ENCODE results near the gene FKBP11.

The FKBP11 gene

GRCh38 chr12:48903982-48904411 lies 21.3 kb downstream of the FKBP11 start:
- Histone ChIP-seq H3K36me3 (ENCODE audit: control insufficient read depth, insufficient read depth, low read length) (no peaks in the 10 kb centered on the region), H2AFZ (peak overlapping the region; percentile 92), H3K79me2 (no peaks in the 10 kb centered on the region), H3K27ac (no peak overlapping the region), H3K4me3 (ENCODE audit: low read depth, low read length) (peak overlapping the region; percentile 77), H3K4me1 (no peaks in the 10 kb centered on the region), H3K9me3 (ENCODE audit: control insufficient read depth, low read length) (no peaks in the 10 kb centered on the region), H3K4me2 (ENCODE audit: low read length) (peak overlapping the region; percentile 97), H3K27me3 (ENCODE audit: control insufficient read depth, insufficient read depth, low read length) (no peaks in the 10 kb centered on the region), H3K9ac (no peak overlapping the region)
- peak; percentile 59 for TF ChIP-seq CTCF (IDR thresholded peaks at IDR 0.05)

GRCh38 chr12:48903363-48903981 lies 21.8 kb downstream of the FKBP11 start:
- H3K27ac ChIP-seq, result no peak overlapping the region
- no peak overlapping the region for H3K4me2 ChIP-seq (ENCODE audit: low read length)
- no peaks in the 10 kb centered on the region for H3K36me3 ChIP-seq (ENCODE audit: control insufficient read depth, insufficient read depth, low read length)
- TF ChIP-seq CTCF (IDR thresholded peaks at IDR 0.05), result no peak
- no peak overlapping the region for H3K9ac ChIP-seq
- H2AFZ ChIP-seq, result peak overlapping the region; percentile 47
- H3K4me1 ChIP-seq, result no peaks in the 10 kb centered on the region
- H3K79me2 ChIP-seq, result no peaks in the 10 kb centered on the region
- H3K9me3 ChIP-seq (ENCODE audit: control insufficient read depth, low read length), result no peaks in the 10 kb centered on the region
- no peaks in the 10 kb centered on the region for H3K27me3 ChIP-seq (ENCODE audit: control insufficient read depth, insufficient read depth, low read length)
- no peak overlapping the region for H3K4me3 ChIP-seq (ENCODE audit: low read depth, low read length)

- TF ChIP-seq CTCF (IDR thresholded peaks at IDR 0.05), result no peak
- H3K27ac ChIP-seq, result no peak overlapping the region
- H3K27me3 ChIP-seq (ENCODE audit: control insufficient read depth, insufficient read depth, low read length), result no peaks in the 10 kb centered on the region
- H3K4me1 ChIP-seq, result no peaks in the 10 kb centered on the region
- no peak overlapping the region for H3K9ac ChIP-seq
- H3K4me2 ChIP-seq (ENCODE audit: low read length), result no peak overlapping the region
- no peaks in the 10 kb centered on the region for H3K79me2 ChIP-seq
- no peaks in the 10 kb centered on the region for H3K36me3 ChIP-seq (ENCODE audit: control insufficient read depth, insufficient read depth, low read length)
- no peak overlapping the region for H2AFZ ChIP-seq
- H3K4me3 ChIP-seq (ENCODE audit: low read depth, low read length), result no peak overlapping the region
- H3K9me3 ChIP-seq (ENCODE audit: control insufficient read depth, low read length), result no peaks in the 10 kb centered on the region
These were observed 24.0 kb downstream of the FKBP11 start for GRCh38 chr12:48901278-48901677.

- Histone ChIP-seq H3K36me3 (ENCODE audit: control insufficient read depth, insufficient read depth, low read length) (no peaks in the 10 kb centered on the region), H2AFZ (no peak overlapping the region), H3K4me3 (ENCODE audit: low read depth, low read length) (no peak overlapping the region), H3K27me3 (ENCODE audit: control insufficient read depth, insufficient read depth, low read length) (no peaks in the 10 kb centered on the region), H3K9me3 (ENCODE audit: control insufficient read depth, low read length) (no peaks in the 10 kb centered on the region), H3K79me2 (no peaks in the 10 kb centered on the region), H3K9ac (no peak overlapping the region), H3K4me1 (no peaks in the 10 kb centered on the region), H3K4me2 (ENCODE audit: low read length) (no peak overlapping the region), H3K27ac (no peak overlapping the region)
- no peak for TF ChIP-seq CTCF (IDR thresholded peaks at IDR 0.05)
These were observed 25.6 kb downstream of the FKBP11 start for GRCh38 chr12:48899651-48900050.

- Histone ChIP-seq H3K27ac (no peak overlapping the region), H3K4me2 (ENCODE audit: low read length) (no peak overlapping the region)
- TF ChIP-seq CTCF (IDR thresholded peaks at IDR 0.05), result no peak
These were observed 31.0 kb downstream of the FKBP11 start for GRCh38 chr12:48894271-48894670.

More at GRCh38 chr12:48894271-48894670, 31.0 kb downstream of the FKBP11 start:
- Histone ChIP-seq H3K4me1 (no peaks in the 10 kb centered on the region), H3K4me3 (ENCODE audit: low read depth, low read length) (no peak overlapping the region), H3K9me3 (ENCODE audit: control insufficient read depth, low read length) (no peaks in the 10 kb centered on the region), H3K9ac (no peak overlapping the region), H3K79me2 (no peaks in the 10 kb centered on the region), H3K36me3 (ENCODE audit: control insufficient read depth, insufficient read depth, low read length) (no peaks in the 10 kb centered on the region), H3K27me3 (ENCODE audit: control insufficient read depth, insufficient read depth, low read length) (no peaks in the 10 kb centered on the region), H2AFZ (no peak overlapping the region)

Data from parathyroid adenoma (tissue), 2 donors.